OCI-LY3 (cell line): ENCODE data around the gene MARCKSL1.
"Not testable (repeated sequence)": the region's sequence is repeated elsewhere in the genome, so short reads cannot be mapped to it uniquely, and the experiment has no call there.

Experiments
- H2AFZ ChIP-seq: fragments of 200-600, 300-600 bp; shearing (Covaris generic); 2 replicates; pipeline ENCODE4 v1.6.0; 2014; ENCODE audit warnings: antibody characterized with exemption, low read depth, low read length
- H3K27ac ChIP-seq: fragments of 200-600, 300-600 bp; sonication (generic); 2 replicates; pipeline ENCODE4 v1.5.1; 2014; ENCODE audit warnings: mild to moderate bottlenecking, low read length, moderate library complexity, mixed read lengths
- H3K27me3 ChIP-seq: fragments of 200-600, 300-600 bp; sonication (generic); 2 replicates; pipeline ENCODE4 v1.6.1; 2014; ENCODE audit warnings: low read depth, low read length, mixed read lengths
- H3K36me3 ChIP-seq: fragments of 200-600, 300-600 bp; sonication (generic); replicated peaks from 2 replicates; pipeline ENCODE3; 2014; ENCODE audit warnings: low read depth, low read length, mixed read lengths
- H3K4me1 ChIP-seq: fragments of 300-600, 200-600 bp; sonication (generic); 2 replicates; pipeline ENCODE4 v1.6.1; 2014; ENCODE audit warnings: low read length, mixed read lengths
- H3K4me2 ChIP-seq: fragments of 200-600, 300-600 bp; sonication (generic); 2 replicates; pipeline ENCODE4 v1.6.1; 2014; ENCODE audit warnings: low read length, mixed read lengths
- H3K4me3 ChIP-seq: fragments of 300-600, 200-600 bp; sonication (generic); 2 replicates; pipeline ENCODE4 v1.5.1; 2014; ENCODE audit warnings: antibody characterized with exemption, mild to moderate bottlenecking, low read length, moderate library complexity
- H3K79me2 ChIP-seq: fragments of 300-600, 200-600 bp; shearing (Covaris generic); 2 replicates; pipeline ENCODE4 v1.6.1; 2014; ENCODE audit warnings: mild to moderate bottlenecking, low read length, mixed read lengths
- H3K9ac ChIP-seq: fragments of 300-600, 200-600 bp; shearing (Covaris generic); 2 replicates; pipeline ENCODE4 v1.6.0; 2014; ENCODE audit warnings: mild to moderate bottlenecking, low read length, moderate library complexity
- H3K9me3 ChIP-seq: fragments of 200-600, 300-600 bp; shearing (Covaris generic); 2 replicates; pipeline ENCODE4 v1.6.1; 2014; ENCODE audit warnings: low read length, mixed read lengths; ENCODE audit not compliant: insufficient read depth
- H4K20me1 ChIP-seq: fragments of 200-600, 300-600 bp; sonication (generic); 2 replicates; pipeline ENCODE4 v1.6.1; 2016; ENCODE audit warnings: low read length, mixed read lengths; ENCODE audit not compliant: insufficient read depth
- CTCF ChIP-seq: fragments of 200-600, 300-600 bp; sonication (generic); IDR thresholded peaks from 2 replicates; pipeline ENCODE4 v1.5.1; 2014; ENCODE audit warnings: antibody characterized with exemption, low read length, low read depth
- EZH2phosphoT487 ChIP-seq: fragments of 200-600 bp; shearing (Covaris generic); IDR thresholded peaks from 2 replicates; pipeline ENCODE4 v1.6.1; 2018; ENCODE audit warnings: antibody characterized with exemption, mixed run types, low read depth

MARCKSL1 gene

GRCh38 chr1:32299327-32299726 lies 36.7 kb downstream of the MARCKSL1 start:
- Histone ChIP-seq H2AFZ (no peak overlapping the region), H3K4me1 (no peaks in the 10 kb centered on the region), H3K9me3 (no peaks in the 10 kb centered on the region), H3K79me2 (peaks cover 68% of the 10 kb centered on the region), H3K27ac (no peak overlapping the region), H4K20me1 (peaks cover 32% of the 10 kb centered on the region), H3K4me2 (no peak overlapping the region), H3K9ac (no peak overlapping the region), H3K36me3 (peaks cover 12% of the 10 kb centered on the region), H3K4me3 (no peak overlapping the region), H3K27me3 (no peaks in the 10 kb centered on the region)
- no peak for TF ChIP-seq EZH2phosphoT487
- TF ChIP-seq CTCF = no peak

- H3K4me2 ChIP-seq = not testable (repeated sequence)
- Histone ChIP-seq H4K20me1 (peaks cover 32% of the 10 kb centered on the region), H3K79me2 (peaks cover 76% of the 10 kb centered on the region)
These were observed 37.8 kb downstream of the MARCKSL1 start for GRCh38 chr1:32298211-32298610.

DNA sequence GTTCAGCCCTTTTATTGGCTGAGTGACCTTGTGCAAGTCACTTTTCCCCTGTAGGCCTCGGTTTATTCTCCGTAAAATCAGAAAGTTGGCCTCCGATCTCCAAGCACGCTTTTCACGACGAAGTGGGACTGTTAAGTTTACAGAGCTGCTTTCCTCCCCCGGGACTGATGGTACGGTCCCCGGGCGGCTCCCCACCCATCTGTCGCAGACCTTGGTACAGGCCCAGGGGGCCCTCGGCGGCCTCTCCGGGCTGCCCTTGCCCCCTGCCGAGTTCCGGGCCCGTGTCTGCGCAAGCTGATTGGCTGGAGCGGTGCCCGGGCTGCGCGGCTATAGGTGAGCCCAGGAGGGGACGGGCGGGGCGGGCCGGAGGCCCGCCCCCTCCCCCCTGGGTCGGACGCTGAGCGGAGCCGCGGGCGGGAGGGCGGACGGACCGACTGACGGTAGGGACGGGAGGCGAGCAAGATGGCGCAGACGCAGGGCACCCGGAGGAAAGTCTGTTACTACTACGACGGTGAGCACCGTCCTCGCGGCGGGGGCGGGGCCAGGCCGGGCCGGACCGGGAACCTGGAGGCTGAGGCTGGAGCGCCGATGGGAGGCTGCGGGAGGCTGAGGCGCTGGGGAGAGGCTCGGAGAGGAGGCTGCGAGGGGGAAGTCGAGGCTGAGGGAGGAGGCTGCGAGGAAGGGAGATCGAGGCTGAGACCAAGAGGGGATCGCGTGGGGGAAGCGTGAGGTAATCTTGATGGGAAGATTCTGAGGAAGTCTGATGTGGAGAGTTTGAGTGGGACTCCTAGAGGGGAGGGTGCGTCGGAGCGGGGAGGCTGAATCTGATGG lies 44.1 kb downstream of the MARCKSL1 start, which contains the start of gene HDAC1:
Gene HDAC1, plus strand, starts transcription at position 376 of the 831 bp plus-strand sequence. Its CDS starts 87 bp downstream, at position 463.
- Histone ChIP-seq H3K27me3 (no peaks in the 10 kb centered on the region), H3K36me3 (no peaks in the 10 kb centered on the region), H3K79me2 (peaks cover 50% of the 10 kb centered on the region), H3K27ac (peak within 1 kb of the TSS; percentile 70), H3K4me2 (peak within 1 kb of the TSS; percentile 97), H3K9ac (peak within 1 kb of the TSS; percentile 88), H2AFZ (peak within 1 kb of the TSS; percentile 82), H3K4me1 (peaks cover 8% of the 10 kb centered on the region), H3K4me3 (peak within 1 kb of the TSS; percentile 94), H3K9me3 (no peaks in the 10 kb centered on the region), H4K20me1 (peaks cover 16% of the 10 kb centered on the region)
- TF ChIP-seq CTCF (no peak), EZH2phosphoT487 (no peak)

More at GRCh38 chr1:32298211-32298610, 37.8 kb downstream of the MARCKSL1 start:
- not testable (repeated sequence) for H2AFZ ChIP-seq, H3K4me1 ChIP-seq, H3K4me3 ChIP-seq, H3K9ac ChIP-seq, H3K27ac ChIP-seq, H3K36me3 ChIP-seq, H3K9me3 ChIP-seq, H3K27me3 ChIP-seq

DNA sequence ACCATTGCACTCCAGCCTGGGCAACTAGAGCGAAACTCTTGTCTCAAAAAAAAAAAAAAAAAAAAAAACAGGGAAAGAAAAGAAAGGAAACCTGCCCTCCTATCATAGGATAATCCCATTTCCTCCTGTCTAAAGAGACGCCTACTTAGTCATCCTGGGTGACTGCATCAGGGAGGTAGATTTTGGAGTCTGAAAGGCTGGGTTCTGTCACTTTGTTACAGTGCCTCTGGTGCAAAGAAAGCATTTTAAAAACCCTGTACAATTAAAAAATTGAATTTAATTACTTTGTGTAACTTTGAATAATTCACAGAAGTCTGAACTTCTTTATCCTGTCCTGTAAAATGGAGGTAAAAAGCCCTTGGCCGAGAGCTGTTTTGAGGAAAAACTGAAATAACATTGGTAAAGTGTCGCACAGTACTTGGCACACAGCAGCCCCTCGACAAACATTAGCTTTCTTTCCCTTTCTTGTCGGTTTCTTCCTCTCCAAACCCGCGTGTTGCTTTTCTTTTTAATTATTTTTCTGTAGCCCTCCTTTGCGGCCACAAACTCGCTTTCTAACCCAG lies 44.8 kb downstream of the MARCKSL1 start:
- H3K4me1 ChIP-seq = peaks cover 8% of the 10 kb centered on the region
- peak overlapping the region; percentile 80 for H3K9ac ChIP-seq

More for the DNA sequence above, 44.8 kb downstream of the MARCKSL1 start:
- peak overlapping the region; percentile 82 for H2AFZ ChIP-seq
- peak overlapping the region; percentile 70 for H3K27ac ChIP-seq
- H3K27me3 ChIP-seq = no peaks in the 10 kb centered on the region
- peaks cover 12% of the 10 kb centered on the region; the same call in 1 of the 2 replicates for H4K20me1 ChIP-seq
- H3K9me3 ChIP-seq = no peaks in the 10 kb centered on the region
- peak overlapping the region; percentile 75 for H3K4me3 ChIP-seq
- peaks cover 43% of the 10 kb centered on the region for H3K79me2 ChIP-seq
- no peaks in the 10 kb centered on the region for H3K36me3 ChIP-seq
- peak overlapping the region; percentile 75 for H3K4me2 ChIP-seq
- TF ChIP-seq CTCF (no peak), EZH2phosphoT487 (no peak)
